Upper lobe of left lung (tissue), 4 donors: Measurements from ENCODE around the gene PRKN.

ENCODE experiments used
- CTCF ChIP-seq, 6 experiments: fragments of 450-650 bp in 4 of 6; fragments of 200-600 bp in 2 of 6; sonication (generic) in 2 of 6; IDR thresholded peaks; one replicate each; pipeline ENCODE4 v1.5.1; 2016 to 2019; ENCODE audit warnings: antibody characterized with exemption in 6 of 6
- POLR2A ChIP-seq, 4 donors: fragments of 450-650 bp; IDR thresholded peaks; one replicate each; pipeline ENCODE4 v1.5.1; 2016 to 2017; ENCODE audit warnings: antibody characterized with exemption in 4 of 4, mild to moderate bottlenecking in 2 of 4
- POLR2AphosphoS5 ChIP-seq, 2 donors: sonication (generic); formaldehyde crosslinking; IDR thresholded peaks; one replicate each; pipeline ENCODE4 v1.5.1; 2017; ENCODE audit warnings: antibody characterized with exemption in 2 of 2

- TF ChIP-seq POLR2AphosphoS5 (IDR thresholded peaks at IDR 0.05): no peak
- TF ChIP-seq CTCF (IDR thresholded peaks at IDR 0.05): no peak
- no peak for TF ChIP-seq POLR2A (IDR thresholded peaks at IDR 0.05)
Observed at GRCh38 chr6:161493576-161494118, 1233.9 kb downstream of the PRKN start.
